GM23338 (cell line): ENCODE measurements around the gene CCDC81. TPM values are rescaled to one million over a fixed set of nuclear protein-coding genes. Genes with fewer than 3 reads are reported as not detected.

Experiments
- ATAC-seq: fragments of 200-7000 bp; cut with Tn5 transposase; 3 replicates; pipeline ENCODE4 v1.9.1; 2020
- DNase-seq: peaks from one replicate; pipeline ENCODE4 v3.0.0-alpha.2; 2015; ENCODE audit warnings: low spot score
- H2AFZ ChIP-seq: fragments of 200-600 bp; sonication (generic); 2 replicates; pipeline ENCODE4 v1.8.0; 2016; ENCODE audit warnings: antibody characterized with exemption, mild to moderate bottlenecking, moderate library complexity
- H3F3A ChIP-seq: fragments of 200-600 bp; sonication (generic); replicated peaks from 2 replicates; pipeline ENCODE4 v1.8.0; 2017; ENCODE audit warnings: antibody characterized with exemption, mixed run types, low read depth
- H3K27ac ChIP-seq: fragments of 200-600 bp; sonication (generic); 2 replicates; pipeline ENCODE4 v1.6.1; 2016; ENCODE audit warnings: low read depth
- H3K27me3 ChIP-seq: fragments of 200-600 bp; sonication (generic); 2 replicates; pipeline ENCODE4 v1.8.0; 2016; ENCODE audit warnings: mild to moderate bottlenecking, mixed run types, moderate library complexity; ENCODE audit not compliant: insufficient read depth
- H3K36me3 ChIP-seq: fragments of 200-600 bp; sonication (generic); 2 replicates; pipeline ENCODE4 v1.8.0; 2016; ENCODE audit warnings: mild to moderate bottlenecking; ENCODE audit not compliant: insufficient read depth
- H3K4me1 ChIP-seq: fragments of 200-600 bp; sonication (generic); 2 replicates; pipeline ENCODE4 v1.8.0; 2016; ENCODE audit warnings: mild to moderate bottlenecking, moderate library complexity; ENCODE audit not compliant: insufficient read depth
- H3K4me2 ChIP-seq: fragments of 200-600 bp; sonication (generic); 2 replicates; pipeline ENCODE4 v1.7.1; 2017; ENCODE audit warnings: mixed run types
- H3K4me3 ChIP-seq: fragments of 200-600 bp; sonication (generic); 2 replicates; pipeline ENCODE4 v1.6.1; 2016; ENCODE audit warnings: mixed run types
- H3K79me2 ChIP-seq: fragments of 200-600 bp; sonication (generic); replicated peaks from 2 replicates; pipeline ENCODE4 v1.8.0; 2017; ENCODE audit warnings: mild to moderate bottlenecking; ENCODE audit not compliant: insufficient read depth
- H3K9me2 ChIP-seq: fragments of 200-600 bp; sonication (generic); 2 replicates; pipeline ENCODE4 v1.8.0; 2017; ENCODE audit not compliant: insufficient read depth
- H4K20me1 ChIP-seq: fragments of 200-600 bp; sonication (generic); replicated peaks from 2 replicates; pipeline ENCODE4 v1.8.0; 2017; ENCODE audit warnings: mild to moderate bottlenecking; ENCODE audit not compliant: insufficient read depth
- H3K27ac Mint-ChIP-seq: 2 replicates; pipeline ENCODE4 v1.8.0; 2020; ENCODE audit warnings: inconsistent platforms, mild to moderate bottlenecking, moderate library complexity, mixed read lengths
- H3K27me3 Mint-ChIP-seq: 3 replicates; pipeline ENCODE4 v1.8.0; 2022; ENCODE audit warnings: low read depth, mild to moderate bottlenecking, moderate library complexity, mixed read lengths, inconsistent platforms; ENCODE audit not compliant: insufficient read depth, poor library complexity
- H3K36me3 Mint-ChIP-seq: 3 replicates; pipeline ENCODE4 v1.8.0; 2021; ENCODE audit warnings: low read depth, mild to moderate bottlenecking, inconsistent platforms, moderate library complexity, mixed read lengths
- H3K4me1 Mint-ChIP-seq: 3 replicates; pipeline ENCODE4 v1.8.0; 2020; ENCODE audit warnings: mild to moderate bottlenecking, inconsistent platforms, mixed read lengths
- H3K4me3 Mint-ChIP-seq: 3 replicates; pipeline ENCODE4 v1.8.0; 2021; ENCODE audit warnings: moderate library complexity, mild to moderate bottlenecking, inconsistent platforms, mixed read lengths
- H3K9me3 Mint-ChIP-seq: 3 replicates; pipeline ENCODE4 v1.8.0; 2020; ENCODE audit warnings: moderate library complexity, mild to moderate bottlenecking, inconsistent platforms, mixed read lengths
- CREB1 ChIP-seq: fragments of 250-450 bp; sonication (Bioruptor Pico); IDR thresholded peaks from 2 replicates; pipeline ENCODE4 v1.5.0; 2020; ENCODE audit warnings: low read depth, mild to moderate bottlenecking, moderate library complexity
- EZH2 ChIP-seq: fragments of 200-600 bp; sonication (generic); IDR thresholded peaks from one replicate; pipeline ENCODE4 v1.8.0; 2017; ENCODE audit warnings: antibody characterized with exemption, mild to moderate bottlenecking, low read depth; ENCODE audit not compliant: unreplicated experiment
- EZH2phosphoT487 ChIP-seq: fragments of 200-600 bp; sonication (generic); IDR thresholded peaks from one replicate; pipeline ENCODE4 v1.8.1; 2018; ENCODE audit warnings: antibody characterized with exemption; ENCODE audit not compliant: unreplicated experiment
- JUNB ChIP-seq: IDR thresholded peaks from one replicate; pipeline ENCODE4 v1.6.1; 2016; ENCODE audit warnings: antibody characterized with exemption; ENCODE audit not compliant: unreplicated experiment
- NANOG ChIP-seq: IDR thresholded peaks from 2 replicates; pipeline ENCODE4 v1.6.1; 2016; ENCODE audit warnings: antibody characterized with exemption, borderline replicate concordance
- REST ChIP-seq: IDR thresholded peaks from one replicate; pipeline ENCODE4 v1.6.1; 2018; ENCODE audit warnings: antibody characterized with exemption; ENCODE audit not compliant: unreplicated experiment
- STAT1 ChIP-seq: IDR thresholded peaks from one replicate; pipeline ENCODE4 v1.6.1; 2016; ENCODE audit warnings: antibody characterized with exemption; ENCODE audit not compliant: unreplicated experiment
- ZNF114 ChIP-seq: fragments of 250-450 bp; sonication (Bioruptor Pico); IDR thresholded peaks from 2 replicates; pipeline ENCODE4 v1.5.0; 2020; ENCODE audit warnings: mild to moderate bottlenecking, moderate library complexity
- ZNF331 ChIP-seq: fragments of 250-450 bp; sonication (Bioruptor Pico); IDR thresholded peaks from 2 replicates; pipeline ENCODE4 v1.5.0; 2020; ENCODE audit warnings: low read depth, mild to moderate bottlenecking, moderate library complexity
- ZNF462 ChIP-seq: fragments of 250-450 bp; sonication (Bioruptor Pico); IDR thresholded peaks from 2 replicates; pipeline ENCODE4 v1.5.0; 2020; ENCODE audit warnings: mild to moderate bottlenecking, moderate library complexity
- polyA plus RNA-seq: library from polyadenylated mRNA; unstranded; fragments of >200 nt; fragmentation: Nextera tagmentation; extraction: Ambion mirVana; gene quantifications from 2 replicates; pipeline ENCODE4 v1.2.1, GENCODE V29; 2016
- total RNA-seq: library from RNA; depleted of rRNA; stranded (reverse); fragments of >200 nt; shearing (Covaris generic); gene quantifications from 2 replicates; pipeline ENCODE4 v1.2.3, GENCODE V29; 2014
- TF ChIP-seq, protein P1 (sequence below), 2 experiments: fragments of 200-600 bp in 1 of 2; sonication (generic) in 1 of 2; conservative IDR thresholded peaks; 2 replicates each; pipeline versions ENCODE4 v1.5.1 to v1.6.1; 2016 to 2017; ENCODE audit warnings: antibody characterized with exemption in 2 of 2, low read depth in 2 of 2, mild to moderate bottlenecking in 2 of 2, moderate library complexity in 1 of 2

Gene CCDC81
- total and polyA plus RNA-seq, 2 experiments from 2014 or later, result 0.37 to 4.3 TPM

DNA sequence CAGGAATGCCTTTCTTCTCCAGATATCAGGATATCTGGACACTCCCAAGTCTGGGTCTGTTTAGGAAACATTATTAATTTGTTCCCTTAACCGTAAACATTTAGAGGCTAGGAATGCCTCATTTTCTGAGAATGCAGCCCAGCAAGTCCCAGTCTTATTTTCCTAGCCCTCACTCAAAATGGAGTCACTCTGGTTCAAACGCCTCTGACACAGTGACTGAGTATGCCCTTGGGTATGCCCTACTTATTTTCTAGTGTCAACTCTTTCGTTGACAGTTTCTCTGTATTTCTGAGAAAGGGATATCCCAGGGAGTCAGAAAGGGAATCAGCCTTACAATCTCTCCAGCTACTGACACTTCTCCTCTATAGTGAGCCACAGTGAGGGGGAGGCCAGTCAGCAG, 16.0 kb upstream of the CCDC81 start:
- Histone ChIP-seq H3K27me3 (no peaks in the 10 kb centered on the region), H2AFZ (no peak overlapping the region), H3K36me3 (no peaks in the 10 kb centered on the region), H4K20me1 (no peaks in the 10 kb centered on the region), H3K79me2 (no peaks in the 10 kb centered on the region), H3K4me3 (no peak overlapping the region), H3K9me2 (peaks cover 10% of the 10 kb centered on the region), H3F3A (no peaks in the 10 kb centered on the region), H3K4me1 (peaks cover 9% of the 10 kb centered on the region), H3K27ac (no peak overlapping the region), H3K4me2 (no peak overlapping the region)
- Mint-ChIP-seq H3K27ac (no peak overlapping the region), H3K27me3 (no peaks in the 10 kb centered on the region), H3K36me3 (peaks cover 1% of the 10 kb centered on the region; the same call in 1 of the 3 replicates), H3K4me1 (peaks cover 35% of the 10 kb centered on the region), H3K9me3 (peaks cover 2% of the 10 kb centered on the region; the same call in 2 of the 3 replicates), H3K4me3 (no peak overlapping the region)
- ATAC-seq, result no peak
- no peak for DNase-seq
- TF ChIP-seq, protein P1, sequence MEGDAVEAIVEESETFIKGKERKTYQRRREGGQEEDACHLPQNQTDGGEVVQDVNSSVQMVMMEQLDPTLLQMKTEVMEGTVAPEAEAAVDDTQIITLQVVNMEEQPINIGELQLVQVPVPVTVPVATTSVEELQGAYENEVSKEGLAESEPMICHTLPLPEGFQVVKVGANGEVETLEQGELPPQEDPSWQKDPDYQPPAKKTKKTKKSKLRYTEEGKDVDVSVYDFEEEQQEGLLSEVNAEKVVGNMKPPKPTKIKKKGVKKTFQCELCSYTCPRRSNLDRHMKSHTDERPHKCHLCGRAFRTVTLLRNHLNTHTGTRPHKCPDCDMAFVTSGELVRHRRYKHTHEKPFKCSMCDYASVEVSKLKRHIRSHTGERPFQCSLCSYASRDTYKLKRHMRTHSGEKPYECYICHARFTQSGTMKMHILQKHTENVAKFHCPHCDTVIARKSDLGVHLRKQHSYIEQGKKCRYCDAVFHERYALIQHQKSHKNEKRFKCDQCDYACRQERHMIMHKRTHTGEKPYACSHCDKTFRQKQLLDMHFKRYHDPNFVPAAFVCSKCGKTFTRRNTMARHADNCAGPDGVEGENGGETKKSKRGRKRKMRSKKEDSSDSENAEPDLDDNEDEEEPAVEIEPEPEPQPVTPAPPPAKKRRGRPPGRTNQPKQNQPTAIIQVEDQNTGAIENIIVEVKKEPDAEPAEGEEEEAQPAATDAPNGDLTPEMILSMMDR (conservative IDR thresholded peaks at IDR 0.05; ENCODE audit: low read depth in 2 of 2), result no peak
- TF ChIP-seq STAT1, result no peak
- TF ChIP-seq CREB1 (CRISPR knock-in tag), result no peak
- TF ChIP-seq ZNF462, result no peak
- no peak for TF ChIP-seq ZNF331
- no peak for TF ChIP-seq EZH2
- no peak for TF ChIP-seq EZH2phosphoT487
- no peak for TF ChIP-seq REST
- TF ChIP-seq JUNB, result no peak
- no peak for TF ChIP-seq ZNF114 (CRISPR knock-in tag)
- no peak for TF ChIP-seq NANOG
